ENCODE data around the gene PAX9. TPM values are rescaled to one million over a fixed set of nuclear protein-coding genes. Genes with fewer than 3 reads are reported as not detected.
"Not testable (repeated sequence)": the region's sequence is repeated elsewhere in the genome, so short reads cannot be mapped to it uniquely, and the experiment has no call there.

PAX9 gene
- total RNA-seq, 1 donor from 2014 or later: 0.13 TPM

DNA sequence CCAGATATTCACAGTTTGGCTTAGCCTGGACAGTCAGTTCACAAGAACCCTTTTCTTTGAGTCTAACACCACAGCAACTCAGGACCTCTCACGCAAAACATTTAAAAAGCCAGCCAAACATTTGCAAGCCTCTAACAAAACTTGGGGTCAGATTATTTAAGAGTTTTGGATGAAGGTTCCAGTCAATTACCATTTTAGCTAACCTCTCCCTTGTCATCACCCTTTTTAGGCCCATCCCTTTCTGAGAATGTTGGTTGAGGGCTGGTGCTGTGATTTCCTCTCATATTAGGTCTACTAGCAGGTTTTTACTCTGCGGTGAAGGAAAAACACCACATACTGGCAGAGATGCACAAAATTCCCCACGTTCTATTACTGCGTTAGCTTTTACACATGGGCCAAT is 20.7 kb downstream of the PAX9 start:
- Histone ChIP-seq H3K36me3 (ENCODE audit: control insufficient read depth, insufficient read depth, low read length) (no peaks in the 10 kb centered on the region), H3K4me3 (ENCODE audit: low read depth, low read length) (no peak overlapping the region), H3K27me3 (ENCODE audit: control insufficient read depth, insufficient read depth, low read length) (no peaks in the 10 kb centered on the region)
- no peak for DNase-seq (ENCODE audit: low read depth)
- TF ChIP-seq, protein P1, sequence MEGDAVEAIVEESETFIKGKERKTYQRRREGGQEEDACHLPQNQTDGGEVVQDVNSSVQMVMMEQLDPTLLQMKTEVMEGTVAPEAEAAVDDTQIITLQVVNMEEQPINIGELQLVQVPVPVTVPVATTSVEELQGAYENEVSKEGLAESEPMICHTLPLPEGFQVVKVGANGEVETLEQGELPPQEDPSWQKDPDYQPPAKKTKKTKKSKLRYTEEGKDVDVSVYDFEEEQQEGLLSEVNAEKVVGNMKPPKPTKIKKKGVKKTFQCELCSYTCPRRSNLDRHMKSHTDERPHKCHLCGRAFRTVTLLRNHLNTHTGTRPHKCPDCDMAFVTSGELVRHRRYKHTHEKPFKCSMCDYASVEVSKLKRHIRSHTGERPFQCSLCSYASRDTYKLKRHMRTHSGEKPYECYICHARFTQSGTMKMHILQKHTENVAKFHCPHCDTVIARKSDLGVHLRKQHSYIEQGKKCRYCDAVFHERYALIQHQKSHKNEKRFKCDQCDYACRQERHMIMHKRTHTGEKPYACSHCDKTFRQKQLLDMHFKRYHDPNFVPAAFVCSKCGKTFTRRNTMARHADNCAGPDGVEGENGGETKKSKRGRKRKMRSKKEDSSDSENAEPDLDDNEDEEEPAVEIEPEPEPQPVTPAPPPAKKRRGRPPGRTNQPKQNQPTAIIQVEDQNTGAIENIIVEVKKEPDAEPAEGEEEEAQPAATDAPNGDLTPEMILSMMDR (IDR thresholded peaks at IDR 0.05; ENCODE audit: insufficient read depth, low read length, poor library complexity, severe bottlenecking): no peak

GRCh38 chr14:36683083-36683724 is 21.5 kb downstream of the PAX9 start:
- TF ChIP-seq, protein P1 (IDR thresholded peaks at IDR 0.05; ENCODE audit: insufficient read depth, low read length, poor library complexity, severe bottlenecking): no peak
- H3K36me3 ChIP-seq (ENCODE audit: control insufficient read depth, insufficient read depth, low read length): no peaks in the 10 kb centered on the region
- DNase-seq (ENCODE audit: low read depth): no peak
- H3K27me3 ChIP-seq (ENCODE audit: control insufficient read depth, insufficient read depth, low read length): no peaks in the 10 kb centered on the region
- no peak overlapping the region for H3K4me3 ChIP-seq (ENCODE audit: low read depth, low read length)

DNA sequence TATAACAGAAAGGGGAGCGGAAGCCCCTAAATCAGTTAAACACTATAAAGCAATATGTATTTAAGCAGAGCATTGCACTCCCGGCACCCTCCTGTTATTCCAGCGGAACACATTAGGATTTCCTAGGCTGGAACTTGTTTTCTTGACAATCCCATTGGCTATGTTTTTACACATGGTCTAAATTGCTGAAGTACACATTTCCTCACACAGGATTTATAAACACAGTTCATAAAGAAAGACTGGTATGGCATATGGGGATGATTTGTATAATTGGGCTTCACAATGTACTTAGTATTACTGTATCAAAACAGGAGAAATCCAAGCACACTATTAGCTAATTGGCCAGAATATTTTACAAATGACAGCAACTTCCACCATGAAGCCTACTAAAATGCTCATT is 23.3 kb downstream of the PAX9 start:
- Histone ChIP-seq H3K27me3 (ENCODE audit: control insufficient read depth, insufficient read depth, low read length) (no peaks in the 10 kb centered on the region), H3K4me3 (ENCODE audit: low read depth, low read length) (no peak overlapping the region), H3K36me3 (ENCODE audit: control insufficient read depth, insufficient read depth, low read length) (no peaks in the 10 kb centered on the region)
- TF ChIP-seq, protein P1 (IDR thresholded peaks at IDR 0.05; ENCODE audit: insufficient read depth, low read length, poor library complexity, severe bottlenecking): no peak
- no peak for DNase-seq (ENCODE audit: low read depth)

DNA sequence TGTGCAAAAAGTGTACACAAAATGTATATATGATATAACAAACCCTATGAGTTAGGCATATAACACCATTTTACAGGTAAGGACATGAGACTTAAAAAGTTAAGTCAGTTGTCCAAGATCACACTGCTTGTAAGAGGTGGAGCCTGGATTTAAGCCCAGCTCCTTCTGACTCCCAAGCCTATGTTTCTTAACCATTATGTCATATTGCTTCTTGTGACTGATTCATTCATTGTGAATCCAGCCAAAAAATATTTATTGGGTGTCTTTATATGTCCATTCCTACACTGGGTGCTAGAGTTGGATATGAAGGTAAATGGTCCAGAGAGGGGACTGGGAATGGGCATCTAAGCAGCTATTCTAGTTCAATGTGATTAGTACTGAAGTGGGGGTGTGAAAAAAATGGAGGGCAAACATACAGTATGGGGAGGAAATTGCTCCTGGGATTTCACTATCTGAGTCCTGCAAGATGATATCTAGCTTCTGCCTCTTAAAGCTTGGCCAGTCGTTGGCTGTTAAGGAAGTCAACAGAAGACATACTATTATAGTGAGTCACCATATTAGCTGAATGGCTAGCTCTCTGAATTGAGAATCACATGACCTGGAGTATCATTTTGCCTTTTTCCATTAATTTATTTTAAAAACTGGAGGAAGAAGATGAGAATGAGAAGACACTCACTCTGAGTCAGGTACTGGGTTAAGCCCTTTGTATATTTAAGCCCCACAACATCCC is 28.8 kb downstream of the PAX9 start:
- Histone ChIP-seq H3K36me3 (ENCODE audit: control insufficient read depth, insufficient read depth, low read length) (no peaks in the 10 kb centered on the region), H3K4me3 (ENCODE audit: low read depth, low read length) (no peak overlapping the region), H3K27me3 (ENCODE audit: control insufficient read depth, insufficient read depth, low read length) (no peaks in the 10 kb centered on the region)
- TF ChIP-seq, protein P1 (IDR thresholded peaks at IDR 0.05; ENCODE audit: insufficient read depth, low read length, poor library complexity, severe bottlenecking): no peak
- DNase-seq (ENCODE audit: low read depth): no peak

DNA sequence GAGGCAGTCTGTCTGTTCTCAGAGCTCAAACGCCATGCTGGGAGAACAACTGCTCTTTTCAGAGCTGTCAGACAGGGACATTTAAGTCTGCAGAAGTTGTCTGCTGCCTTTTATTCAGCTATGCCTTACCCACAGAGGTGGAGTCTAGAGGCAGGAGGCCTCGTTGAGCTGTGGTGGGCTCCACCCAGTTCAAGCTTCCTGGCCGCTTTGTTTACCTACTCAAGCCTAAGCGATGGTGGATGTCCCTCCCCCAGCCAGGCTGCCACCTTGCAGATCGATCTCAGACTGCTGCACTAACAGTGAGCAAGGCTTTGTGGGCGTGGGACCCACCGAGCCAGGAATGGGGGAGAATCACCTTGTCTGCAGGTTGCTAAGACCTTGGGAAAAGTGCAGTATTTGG is 37.8 kb downstream of the PAX9 start:
- DNase-seq (ENCODE audit: low read depth); H3K27me3 ChIP-seq (ENCODE audit: control insufficient read depth, insufficient read depth, low read length); H3K4me3 ChIP-seq (ENCODE audit: low read depth, low read length); H3K36me3 ChIP-seq (ENCODE audit: control insufficient read depth, insufficient read depth, low read length): not testable (repeated sequence)

DNA sequence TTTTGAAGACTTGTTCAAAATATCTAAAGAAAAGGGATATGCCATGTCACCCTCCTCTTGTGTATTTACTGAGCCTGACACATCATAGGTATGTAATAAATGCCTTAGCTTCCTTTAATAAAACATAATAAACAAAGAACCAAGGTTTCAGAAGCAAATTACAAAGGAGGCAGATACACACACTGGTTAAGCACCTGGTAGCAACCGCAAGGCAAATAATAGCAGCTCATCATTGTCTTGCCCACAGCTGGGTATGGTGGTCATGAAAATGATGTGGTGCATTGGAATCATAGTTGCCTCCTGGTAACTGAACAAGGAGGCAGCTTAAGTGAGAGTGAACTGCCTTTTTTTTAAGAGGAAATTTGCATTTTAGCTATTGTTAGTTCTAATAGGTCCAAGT is 39.0 kb downstream of the PAX9 start:
- TF ChIP-seq, protein P1 (IDR thresholded peaks at IDR 0.05; ENCODE audit: insufficient read depth, low read length, poor library complexity, severe bottlenecking): no peak
- no peaks in the 10 kb centered on the region for H3K27me3 ChIP-seq (ENCODE audit: control insufficient read depth, insufficient read depth, low read length)
- no peaks in the 10 kb centered on the region for H3K36me3 ChIP-seq (ENCODE audit: control insufficient read depth, insufficient read depth, low read length)

More for the DNA sequence above, 39.0 kb downstream of the PAX9 start:
- no peak overlapping the region for H3K4me3 ChIP-seq (ENCODE audit: low read depth, low read length)
- no peak for DNase-seq (ENCODE audit: low read depth)

Data from kidney epithelial cell (primary cell).